DLD1 (cell line): ENCODE measurements around the gene C1QTNF8.

Source experiments
- in situ Hi-C: cut with HindIII; loops from 2 replicates; pipeline ENCODE4 v1.10.0; 2017; ENCODE audit warnings: low sequenced_read_pairs

C1QTNF8 gene

GRCh38 chr16:1066584-1067172 lies 29.4 kb downstream of the C1QTNF8 start:
- in situ Hi-C loops = no loop called here

GRCh38 chr16:1065469-1066128 lies 30.4 kb downstream of the C1QTNF8 start:
- in situ Hi-C loops = no loop called here

GRCh38 chr16:1063728-1064127 lies 32.3 kb downstream of the C1QTNF8 start:
- in situ Hi-C loops = no loop called here

DNA sequence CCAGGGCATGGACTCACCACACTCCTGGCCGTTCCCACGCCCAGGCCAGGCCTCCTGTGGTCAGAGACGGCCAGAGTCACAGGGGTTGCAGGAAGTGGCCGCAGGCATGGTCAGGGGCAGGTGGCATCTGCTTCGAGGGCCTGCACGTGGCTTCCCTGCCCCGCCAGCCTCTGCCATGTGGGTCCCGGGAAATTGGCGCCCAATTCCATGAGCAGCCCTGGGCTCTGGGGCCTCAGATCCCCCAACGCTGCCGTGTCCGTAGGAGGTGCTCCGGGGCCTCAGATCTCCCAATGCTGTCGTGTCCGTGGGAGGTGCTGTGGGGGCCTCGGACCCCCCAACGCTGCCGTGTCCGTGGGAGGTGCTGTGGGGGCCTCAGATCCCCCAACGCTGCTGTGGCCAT lies 33.1 kb downstream of the C1QTNF8 start:
- in situ Hi-C loops = no loop called here

- in situ Hi-C loops = no loop called here
Measured at GRCh38 chr16:1061769-1062505, 34.1 kb downstream of the C1QTNF8 start.

DNA sequence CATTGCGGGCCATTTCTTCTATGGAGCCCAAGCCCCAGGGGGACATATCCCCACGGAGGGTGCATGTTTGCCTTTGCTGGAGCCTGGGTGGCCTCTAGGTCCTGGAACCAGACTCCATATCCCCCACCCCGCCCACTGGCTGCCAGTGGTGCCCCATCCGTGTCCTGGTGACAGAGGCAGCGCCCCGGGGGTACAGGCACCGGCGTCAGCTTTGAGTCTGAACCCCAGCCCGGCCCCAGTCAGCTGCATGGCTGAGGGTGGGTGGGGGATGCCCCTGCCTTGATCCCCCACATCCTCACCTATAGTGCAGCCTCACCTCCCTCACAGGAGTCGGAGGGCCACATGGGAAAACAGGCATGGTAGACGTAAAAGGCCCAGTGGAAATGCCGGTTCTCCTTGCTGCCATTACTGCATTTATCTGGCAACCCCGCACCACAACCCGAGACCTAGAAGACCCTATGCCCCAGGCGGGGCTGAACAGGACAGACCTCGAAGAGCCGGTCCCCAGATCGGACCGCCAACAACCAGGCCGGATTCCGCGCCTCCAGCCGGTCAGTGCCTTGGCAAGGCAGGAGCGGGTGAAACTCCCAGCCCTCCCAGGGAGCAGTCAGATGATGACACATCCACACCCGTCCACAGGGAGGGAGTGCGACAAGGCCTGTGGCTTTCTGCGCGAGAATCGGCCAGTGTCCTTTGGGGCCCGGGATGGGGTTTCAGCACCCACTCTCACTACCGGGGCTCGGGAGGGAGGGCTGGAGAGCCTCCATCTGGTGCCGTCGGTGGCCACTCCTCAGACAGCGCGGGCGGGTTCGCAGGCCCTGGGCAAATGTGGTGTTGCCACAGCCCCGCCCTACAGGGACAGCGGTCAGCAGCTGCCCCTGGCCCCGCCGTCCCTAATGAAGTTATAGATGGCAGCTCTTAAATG lies 35.4 kb downstream of the C1QTNF8 start:
- in situ Hi-C loops = no loop called here

GRCh38 chr16:1059310-1059709 lies 36.7 kb downstream of the C1QTNF8 start:
- in situ Hi-C loops = no loop called here

DNA sequence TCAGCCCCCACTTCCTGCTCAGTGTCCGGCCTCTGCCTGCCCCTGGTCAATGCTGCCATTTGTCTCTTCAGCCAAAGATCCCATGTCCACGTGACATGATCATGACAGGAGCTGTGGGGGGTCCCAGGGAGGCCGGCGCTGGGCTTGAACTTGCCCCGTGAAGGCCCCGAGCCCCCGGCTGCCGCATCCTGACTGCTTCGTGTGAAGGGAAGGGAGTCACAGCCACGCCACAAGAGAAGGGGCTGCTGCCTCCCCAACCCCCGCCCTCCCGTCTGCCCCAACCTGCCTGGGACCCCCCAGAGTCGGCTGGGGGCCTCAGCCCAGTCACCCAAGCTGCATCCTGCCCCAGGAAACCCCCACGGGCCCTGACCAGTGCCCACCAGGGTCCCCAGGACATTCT lies 37.8 kb downstream of the C1QTNF8 start:
- in situ Hi-C loops = no loop called here

DNA sequence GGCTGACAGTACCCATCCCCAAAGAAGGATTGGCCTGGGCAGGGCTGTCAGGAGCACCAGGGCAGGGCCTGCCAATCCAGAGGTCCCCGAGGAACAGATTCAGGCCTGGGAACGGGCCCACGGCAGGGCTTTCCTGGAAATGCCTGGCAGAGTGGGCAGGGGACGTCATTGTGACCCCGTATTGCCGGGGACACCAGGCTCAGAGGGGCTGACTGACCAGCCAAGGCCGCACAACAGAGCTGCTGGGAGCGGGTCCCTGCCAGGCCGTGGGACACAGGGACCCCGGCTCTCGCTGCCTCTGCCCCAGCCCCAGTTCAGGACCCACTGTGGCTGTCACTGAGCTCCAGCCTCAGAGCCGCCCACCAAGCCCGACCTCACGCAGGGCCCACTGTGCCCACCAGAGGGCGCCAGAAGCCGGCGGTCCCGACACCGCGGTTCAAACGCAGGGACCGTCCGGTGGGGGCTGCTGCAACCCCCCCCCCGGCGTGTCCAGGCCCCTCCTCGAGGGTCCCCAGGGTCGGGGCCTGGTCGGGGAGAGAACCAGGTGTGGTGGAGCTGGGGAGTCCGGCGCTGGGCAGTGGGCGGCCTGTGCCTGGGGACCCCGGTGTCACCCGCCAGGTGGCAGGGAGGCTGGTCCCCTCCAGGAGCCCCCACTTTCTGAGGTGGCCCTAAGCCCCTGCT lies 38.7 kb downstream of the C1QTNF8 start:
- in situ Hi-C loops = no loop called here

GRCh38 chr16:1056196-1056595 lies 39.8 kb downstream of the C1QTNF8 start:
- in situ Hi-C loops = no loop called here

DNA sequence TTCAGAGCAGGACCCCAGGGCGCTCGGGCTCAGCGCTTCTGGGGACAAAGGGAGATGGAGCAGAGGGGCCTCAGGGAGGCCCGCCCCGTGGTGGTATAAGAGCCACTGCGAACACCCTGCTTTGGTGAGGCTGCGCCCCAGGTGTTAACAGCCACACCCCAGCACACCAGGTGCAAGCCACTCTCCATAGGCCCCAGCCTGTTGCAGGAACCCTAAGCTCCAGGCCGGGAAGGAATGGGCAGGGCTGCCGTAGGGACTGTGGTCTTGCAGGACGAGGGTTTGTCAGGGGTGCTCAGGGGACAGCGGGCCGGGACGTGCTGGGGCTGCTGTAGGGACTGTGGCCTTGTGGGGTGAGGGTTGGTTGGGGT lies 40.5 kb downstream of the C1QTNF8 start:
- in situ Hi-C loops = no loop called here

- in situ Hi-C loops = no loop called here
Measured at GRCh38 chr16:1054660-1055556, 41.1 kb downstream of the C1QTNF8 start.

DNA sequence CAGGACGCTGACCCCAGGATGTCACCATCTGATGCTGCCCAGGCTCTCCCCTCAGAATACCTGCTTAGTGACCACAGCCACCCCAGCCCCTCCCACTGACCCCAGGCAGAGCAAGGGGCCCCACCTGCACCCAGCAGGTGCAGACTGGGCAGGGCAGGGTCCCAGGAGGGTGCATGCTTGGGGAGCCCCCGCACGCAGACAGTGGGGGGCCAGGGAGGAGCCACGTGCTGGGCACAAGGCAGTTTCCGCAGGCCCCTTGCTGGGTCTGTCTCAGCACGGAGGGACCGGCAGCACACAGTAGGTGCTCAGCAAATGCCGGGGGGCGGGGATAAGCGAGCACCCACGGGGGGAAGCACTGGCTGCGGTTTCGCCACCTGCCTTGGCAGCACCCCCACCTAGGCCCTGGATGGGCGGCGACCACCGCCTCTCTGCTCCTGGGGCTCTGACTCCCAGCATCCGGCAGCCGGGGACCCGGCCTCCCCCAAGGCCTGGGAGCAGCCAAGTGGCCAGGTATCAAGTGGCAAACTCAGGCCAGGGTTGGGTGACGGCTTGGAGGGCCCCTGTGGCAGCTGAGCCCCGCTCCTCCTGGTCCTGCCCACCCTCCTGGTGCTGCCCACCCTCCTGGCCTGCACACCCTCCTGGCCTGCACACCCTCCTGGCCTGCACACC lies 42.2 kb downstream of the C1QTNF8 start:
- in situ Hi-C loops = no loop called here

DNA sequence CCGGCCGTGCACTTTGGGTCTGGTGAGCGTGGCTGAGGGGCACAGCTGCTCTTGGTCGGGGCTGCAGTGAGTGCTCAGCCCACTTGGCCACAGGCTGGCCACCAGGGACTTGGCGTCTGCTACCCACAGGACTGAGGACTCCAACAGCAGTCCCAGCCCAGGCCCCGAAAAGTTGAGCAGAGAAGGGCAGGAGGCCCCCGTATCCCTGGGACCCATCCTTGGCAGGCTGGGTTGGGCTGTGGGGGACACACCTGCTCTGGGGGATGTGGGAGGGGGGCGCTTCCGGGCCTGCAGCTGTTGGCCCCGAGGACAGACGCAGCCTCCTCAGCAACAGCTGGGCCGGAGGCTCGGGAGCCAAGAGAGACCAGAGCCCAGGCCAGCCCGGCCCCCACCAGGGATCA lies 42.9 kb downstream of the C1QTNF8 start:
- in situ Hi-C loops = no loop called here

GRCh38 chr16:1052721-1053120 lies 43.3 kb downstream of the C1QTNF8 start:
- in situ Hi-C loops = no loop called here

DNA sequence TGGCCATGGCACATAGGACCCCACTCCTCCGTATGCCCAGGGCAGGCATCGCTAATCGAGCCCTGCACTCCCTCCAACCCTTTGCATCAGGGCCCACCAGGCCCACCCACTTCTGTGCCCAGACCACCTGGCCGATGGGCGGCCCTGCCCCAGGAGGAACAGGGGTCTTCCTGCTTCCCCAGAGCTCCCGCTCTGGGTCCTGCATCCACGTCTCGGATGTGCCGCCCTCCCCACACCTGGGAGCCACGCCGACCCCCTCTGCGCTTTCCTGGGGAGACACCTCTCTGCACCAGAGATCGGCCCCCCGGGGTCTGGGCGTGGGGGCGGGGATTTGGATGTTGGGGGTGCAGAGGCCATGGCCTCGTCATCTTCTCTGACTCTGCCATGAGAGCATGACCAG lies 44.6 kb downstream of the C1QTNF8 start:
- in situ Hi-C loops = no loop called here

GRCh38 chr16:1050921-1051320 lies 45.1 kb downstream of the C1QTNF8 start:
- in situ Hi-C loops = no loop called here

DNA sequence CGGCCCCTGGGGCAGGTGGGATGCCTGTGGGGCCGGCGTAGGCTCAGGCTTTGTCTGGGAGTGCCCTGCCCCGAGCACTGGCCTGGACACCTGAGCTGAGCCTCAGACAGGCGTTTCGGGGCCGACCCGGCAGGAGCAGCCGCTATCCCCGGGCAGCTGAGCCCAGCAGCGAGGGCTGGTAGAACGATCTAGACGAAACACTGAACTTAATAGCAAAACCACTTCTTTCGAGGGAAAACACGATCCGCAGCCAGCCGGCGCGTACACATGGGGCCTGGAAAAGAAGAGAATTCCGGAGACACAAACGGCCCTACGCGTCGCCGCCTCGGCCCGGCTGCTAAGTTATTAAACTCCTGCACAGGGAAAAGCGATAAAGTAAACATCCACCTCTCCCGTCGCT lies 45.5 kb downstream of the C1QTNF8 start:
- in situ Hi-C loops = no loop called here

- in situ Hi-C loops = no loop called here
Measured at GRCh38 chr16:1049976-1050247, 46.1 kb downstream of the C1QTNF8 start.
